D721Med (cell line): ENCODE data around the gene GLIS1.

Source experiments
- DNase-seq: peaks from one replicate; pipeline ENCODE4 v3.0.0; 2011; ENCODE audit warnings: low spot score; ENCODE audit not compliant: insufficient read length
- FAIRE-seq: peaks from 2 replicates; lab custom pipeline; 2011; peaks lifted over from hg19 to GRCh38; lab: Jason Lieb, UNC
- CTCF ChIP-seq: IDR thresholded peaks from 2 replicates; pipeline ENCODE4 v1.5.1; 2012; ENCODE audit warnings: mild to moderate bottlenecking, control low read depth; ENCODE audit not compliant: insufficient read depth; ENCODE audit errors: missing control alignments

Gene GLIS1

GRCh38 chr1:53672785-53673184 is 66.2 kb downstream of the GLIS1 start:
- TF ChIP-seq CTCF = no peak
- DNase-seq = no peak
- no peak for FAIRE-seq

GRCh38 chr1:53672243-53672642 is 66.7 kb downstream of the GLIS1 start:
- FAIRE-seq = no peak

GRCh38 chr1:53669621-53670191 is 69.3 kb downstream of the GLIS1 start:
- no peak for DNase-seq
- FAIRE-seq = no peak
- no peak for TF ChIP-seq CTCF

More at GRCh38 chr1:53672243-53672642, 66.7 kb downstream of the GLIS1 start:
- DNase-seq = no peak
- no peak for TF ChIP-seq CTCF

- FAIRE-seq (no peak), DNase-seq (no peak)
- TF ChIP-seq CTCF = no peak
Observed at GRCh38 chr1:53666566-53666965, 72.4 kb downstream of the GLIS1 start.

GRCh38 chr1:53665996-53666395 is 73.0 kb downstream of the GLIS1 start:
- no peak for FAIRE-seq
- no peak for DNase-seq
- no peak for TF ChIP-seq CTCF

GRCh38 chr1:53663529-53664300 is 75.2 kb downstream of the GLIS1 start:
- DNase-seq = no peak
- no peak for TF ChIP-seq CTCF
- FAIRE-seq = no peak

- no peak for TF ChIP-seq CTCF
- FAIRE-seq (no peak), DNase-seq (no peak)
Observed at GRCh38 chr1:53662951-53663350, 76.0 kb downstream of the GLIS1 start.
